GM23248 (cell line): Measurements from ENCODE around the gene NOL4L.

Experiments used
- EZH2 ChIP-seq: fragments of 200-600 bp; sonication (generic); IDR thresholded peaks from 2 replicates; pipeline ENCODE4 v1.6.1; 2018; ENCODE audit warnings: antibody characterized with exemption, mild to moderate bottlenecking; ENCODE audit not compliant: insufficient read depth, poor library complexity, severe bottlenecking
- EZH2phosphoT487 ChIP-seq: fragments of 200-600 bp; sonication (generic); IDR thresholded peaks from 2 replicates; pipeline ENCODE4 v1.6.1; 2018; ENCODE audit warnings: antibody characterized with exemption, moderate library complexity, mild to moderate bottlenecking, low read depth; ENCODE audit not compliant: insufficient read depth

DNA sequence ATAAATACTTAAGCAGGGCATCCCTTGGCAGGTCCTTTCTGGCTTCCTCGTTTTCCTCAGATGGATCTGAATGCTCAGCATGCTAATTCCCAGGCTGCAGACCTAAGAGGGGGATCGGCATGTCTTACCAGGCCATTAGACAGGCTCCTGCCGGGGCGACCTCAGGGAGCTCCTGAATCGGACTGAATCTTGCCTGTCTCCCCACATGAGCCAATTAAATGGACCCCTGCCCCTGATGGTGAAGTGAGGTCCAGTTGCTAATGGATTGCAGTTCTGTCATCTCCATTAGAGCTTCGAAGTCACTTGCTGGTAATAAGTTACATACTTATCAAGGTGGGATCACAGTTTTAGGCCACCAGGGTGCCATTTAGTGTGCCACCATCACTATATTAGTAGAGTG is 51.4 kb downstream of the NOL4L start:
- TF ChIP-seq EZH2phosphoT487 (no peak), EZH2 (no peak)
